Stomach (tissue), 9 donors: Measurements from ENCODE around the gene SMAD6. TPM values are rescaled to one million over a fixed set of nuclear protein-coding genes. Genes with fewer than 3 reads are reported as not detected.
A peak's percentile ranks its signal among the peaks of the same experiment; 100 is the strongest.

Source experiments
- DNase-seq, 2 donors: peaks; one replicate each; pipeline versions ENCODE4 v3.0.0 to v3.0.0-alpha.2; 2013 to 2019
- H3K27ac ChIP-seq, 5 donors: fragments of 200-600 bp in 4 of 5; sonication (generic) in 4 of 5; one replicate each; pipeline ENCODE4 v1.5.1; 2013 to 2019; ENCODE audit warnings: mild to moderate bottlenecking in 1 of 5, moderate library complexity in 1 of 5
- H3K27me3 ChIP-seq, 3 donors: fragments of 200-600 bp; sonication (generic); one replicate each; pipeline ENCODE4 v1.5.1; 2017 to 2019; ENCODE audit warnings: mixed run types in 1 of 3
- H3K36me3 ChIP-seq, 4 donors: fragments of 200-600 bp; sonication (generic); 1 replicate in 3 of 4; 2 replicates in 1 of 4; pipeline ENCODE4 v1.5.1; 2016 to 2019
- H3K4me1 ChIP-seq, 4 donors: fragments of 200-600 bp; sonication (generic); one replicate each; pipeline ENCODE4 v1.5.1; 2016 to 2019
- H3K4me3 ChIP-seq, 4 donors: fragments of 200-600 bp; sonication (generic) in 3 of 4; one replicate each; pipeline ENCODE4 v1.5.1; 2016 to 2019; ENCODE audit warnings: mild to moderate bottlenecking in 1 of 4
- H3K9me3 ChIP-seq, 4 donors: fragments of 200-600 bp; sonication (generic); one replicate each; pipeline ENCODE4 v1.5.1; 2016 to 2019
- EP300 ChIP-seq: sonication (generic); formaldehyde crosslinking; IDR thresholded peaks from one replicate; pipeline ENCODE4 v1.6.1; 2017; ENCODE audit warnings: antibody characterized with exemption
- POLR2A ChIP-seq, 4 donors: fragments of 450-650 bp; IDR thresholded peaks; one replicate each; pipeline ENCODE4 v1.6.1; 2016; ENCODE audit warnings: antibody characterized with exemption in 4 of 4, control low read depth in 2 of 4, mild to moderate bottlenecking in 1 of 4, moderate library complexity in 1 of 4
- POLR2AphosphoS5 ChIP-seq, 3 donors: sonication (generic); formaldehyde crosslinking; IDR thresholded peaks; one replicate each; pipeline ENCODE4 v1.6.1; 2016; ENCODE audit warnings: antibody characterized with exemption in 3 of 3
- WGBS, 5 donors: extraction: QIAGEN DNeasy Blood & Tissue Kit in 3 of 5; methylation state at CpG; one replicate each; pipeline versions ENCODE4 v1.1.5 to v1.1.7; 2013 to 2018; 5-methylcytosine and 5-hydroxymethylcytosine counted together
- intact Hi-C: fragments of 100-400 bp; cut with DNase I; formaldehyde crosslinking; loops from one replicate; pipeline ENCODE4 v1.15.1; 2023; ENCODE audit warnings: low total_unique reads
- polyA plus RNA-seq, 3 donors: library from polyadenylated mRNA; stranded (reverse); fragments of 200-250 nt; gene quantifications; one replicate each; pipeline ENCODE4 v1.2.3, GENCODE V29; 2013
- total RNA-seq, 5 donors: library from RNA; depleted of rRNA; stranded (reverse); fragments of >200 nt; gene quantifications; one replicate each; pipeline versions ENCODE4 v1.1.0 to v1.2.3, GENCODE V29; 2014 to 2016
- TF ChIP-seq, protein P1 (sequence below), 7 experiments: fragments of 450-650 bp in 4 of 7; fragments of 200-600 bp in 3 of 7; sonication (generic) in 3 of 7; IDR thresholded peaks; one replicate each; pipeline ENCODE4 v1.5.1; 2016 to 2019; ENCODE audit warnings: antibody characterized with exemption in 7 of 7, control low read depth in 2 of 7, mild to moderate bottlenecking in 1 of 7
- donor health status: healthy with polysubstance abuse.
- donor health status: Bipolar disorder and iron deficiency.
- donor health status: healthy.

The SMAD6 gene
- total and polyA plus RNA-seq, 8 donors, result 4.0 to 112 (median 28.3) TPM

DNA sequence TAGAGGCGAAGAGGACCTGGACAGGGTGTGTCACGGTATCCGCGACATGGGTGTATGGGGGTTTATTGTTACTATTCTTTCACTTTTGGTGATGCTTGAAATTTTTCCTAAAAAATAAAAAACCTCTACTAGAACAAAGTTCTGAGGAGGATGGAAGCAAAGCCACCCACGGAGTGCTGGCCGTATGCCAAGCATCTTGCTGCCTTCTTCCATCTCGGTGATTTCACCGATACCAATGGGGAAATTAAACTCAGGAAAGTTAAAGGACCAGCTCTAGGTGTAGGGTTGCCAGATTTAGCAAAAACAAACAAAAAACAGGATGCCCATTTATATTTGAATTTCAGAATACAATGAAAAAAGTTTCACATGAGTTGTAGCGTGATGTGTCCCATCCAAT, 33.9 kb downstream of the SMAD6 start:
- H3K9me3 ChIP-seq, result no peaks in the 10 kb centered on the region
- TF ChIP-seq POLR2A (IDR thresholded peaks at IDR 0.05), result no peak
- TF ChIP-seq EP300, result no peak
- TF ChIP-seq POLR2AphosphoS5 (IDR thresholded peaks at IDR 0.05), result no peak
- TF ChIP-seq, protein P1, sequence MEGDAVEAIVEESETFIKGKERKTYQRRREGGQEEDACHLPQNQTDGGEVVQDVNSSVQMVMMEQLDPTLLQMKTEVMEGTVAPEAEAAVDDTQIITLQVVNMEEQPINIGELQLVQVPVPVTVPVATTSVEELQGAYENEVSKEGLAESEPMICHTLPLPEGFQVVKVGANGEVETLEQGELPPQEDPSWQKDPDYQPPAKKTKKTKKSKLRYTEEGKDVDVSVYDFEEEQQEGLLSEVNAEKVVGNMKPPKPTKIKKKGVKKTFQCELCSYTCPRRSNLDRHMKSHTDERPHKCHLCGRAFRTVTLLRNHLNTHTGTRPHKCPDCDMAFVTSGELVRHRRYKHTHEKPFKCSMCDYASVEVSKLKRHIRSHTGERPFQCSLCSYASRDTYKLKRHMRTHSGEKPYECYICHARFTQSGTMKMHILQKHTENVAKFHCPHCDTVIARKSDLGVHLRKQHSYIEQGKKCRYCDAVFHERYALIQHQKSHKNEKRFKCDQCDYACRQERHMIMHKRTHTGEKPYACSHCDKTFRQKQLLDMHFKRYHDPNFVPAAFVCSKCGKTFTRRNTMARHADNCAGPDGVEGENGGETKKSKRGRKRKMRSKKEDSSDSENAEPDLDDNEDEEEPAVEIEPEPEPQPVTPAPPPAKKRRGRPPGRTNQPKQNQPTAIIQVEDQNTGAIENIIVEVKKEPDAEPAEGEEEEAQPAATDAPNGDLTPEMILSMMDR (IDR thresholded peaks at IDR 0.05), result no peak
- H3K36me3 ChIP-seq, result no peaks in the 10 kb centered on the region
- peaks cover 20 to 48% (median 34%) of the 10 kb centered on the region in 4 donors for H3K4me1 ChIP-seq
- no peaks in the 10 kb centered on the region for H3K27me3 ChIP-seq
- H3K27ac ChIP-seq, result peak overlapping the region in 2 of 5 donors; percentile 1 to 63
- no peak overlapping the region for H3K4me3 ChIP-seq
- intact Hi-C loops, result no loop called here
- WGBS, 5 donors, result 61 to 69% (median 67%) methylated on average over 9 of the region's 9 CpGs
- no peak for DNase-seq

DNA sequence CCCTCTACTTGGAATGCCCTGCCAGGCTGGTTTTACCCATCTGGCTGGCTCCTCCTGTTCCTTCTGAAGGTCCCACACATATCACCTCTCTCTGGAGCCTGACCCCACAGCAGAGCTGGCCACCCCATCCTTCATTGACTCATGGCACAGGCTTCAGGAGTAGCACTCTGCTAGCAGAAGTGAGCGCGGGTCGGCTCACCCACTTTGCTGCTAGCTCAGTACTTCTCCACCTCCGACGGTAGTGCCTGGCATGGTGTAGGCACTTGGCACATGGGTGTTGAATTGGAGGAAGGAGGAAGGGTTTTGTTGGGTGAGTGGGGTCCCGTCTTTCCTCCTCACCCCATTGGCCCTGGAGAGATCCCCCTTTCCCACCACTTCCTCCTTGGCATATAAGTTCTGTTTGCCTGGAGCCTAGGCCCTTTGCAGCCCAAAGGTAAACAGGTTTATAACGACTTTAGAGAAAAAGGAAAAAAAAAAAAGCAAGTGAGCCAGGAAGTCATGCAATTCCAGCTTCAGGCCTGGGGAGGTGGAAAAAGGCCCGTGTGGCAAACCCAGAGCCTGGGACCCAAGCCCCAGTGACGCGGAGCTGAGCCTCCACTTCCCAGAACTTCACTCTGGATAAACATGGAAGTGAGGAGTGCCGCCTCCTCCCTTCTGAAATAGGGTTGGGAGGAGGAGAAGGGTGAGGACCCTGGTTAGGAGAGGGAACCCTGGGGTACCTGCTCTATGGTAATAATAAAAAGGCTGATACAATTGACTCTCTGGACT, 35.4 kb downstream of the SMAD6 start:
- no peak for TF ChIP-seq POLR2AphosphoS5 (IDR thresholded peaks at IDR 0.05)
- WGBS, 5 donors, result 49 to 65% (median 52%) methylated on average over 11 of the region's 11 CpGs
- peak overlapping the region in 3 of 5 donors; percentile 22 to 59 (median 34) for H3K27ac ChIP-seq
- peaks cover 22 to 52% (median 36%) of the 10 kb centered on the region in 4 donors for H3K4me1 ChIP-seq
- no peak overlapping the region for H3K4me3 ChIP-seq
- no peak for DNase-seq
- no peaks in the 10 kb centered on the region for H3K36me3 ChIP-seq
- H3K27me3 ChIP-seq, result no peaks in the 10 kb centered on the region
- no peaks in the 10 kb centered on the region for H3K9me3 ChIP-seq
- intact Hi-C loops, result no loop called here

DNA sequence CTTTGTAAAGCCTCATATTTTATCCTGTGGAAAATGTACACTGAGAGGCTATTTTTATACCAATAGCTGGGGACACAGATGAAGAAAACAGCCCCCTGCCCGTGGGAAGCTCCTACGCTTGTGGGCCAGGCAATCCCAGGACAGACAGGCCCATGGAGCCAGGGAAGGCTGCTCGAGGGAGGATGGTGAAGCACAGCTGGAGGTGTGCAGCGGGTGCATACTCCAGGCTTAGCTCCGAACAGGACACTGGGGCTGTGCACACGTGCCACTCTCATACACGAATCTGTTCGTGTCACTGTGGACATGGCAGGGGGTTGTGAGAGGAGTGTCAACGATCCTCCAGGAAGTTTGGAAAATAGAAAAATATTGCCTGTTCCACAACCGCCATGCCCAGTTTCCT, 36.1 kb downstream of the SMAD6 start:
- DNase-seq, result no peak
- Histone ChIP-seq H3K27me3 (no peaks in the 10 kb centered on the region), H3K4me3 (no peak overlapping the region), H3K9me3 (no peaks in the 10 kb centered on the region), H3K36me3 (no peaks in the 10 kb centered on the region), H3K4me1 (peaks cover 23 to 51% (median 36%) of the 10 kb centered on the region in 4 donors), H3K27ac (peak overlapping the region in 1 of 5 donors; percentile 59)
- intact Hi-C loops, result no loop called here
- WGBS, 5 donors, result 73 to 86% (median 79%) methylated on average over 10 of the region's 10 CpGs
- TF ChIP-seq, protein P1 (IDR thresholded peaks at IDR 0.05), result no peak
- TF ChIP-seq POLR2A (IDR thresholded peaks at IDR 0.05), result no peak
- TF ChIP-seq POLR2AphosphoS5 (IDR thresholded peaks at IDR 0.05), result no peak
- TF ChIP-seq EP300, result no peak

DNA sequence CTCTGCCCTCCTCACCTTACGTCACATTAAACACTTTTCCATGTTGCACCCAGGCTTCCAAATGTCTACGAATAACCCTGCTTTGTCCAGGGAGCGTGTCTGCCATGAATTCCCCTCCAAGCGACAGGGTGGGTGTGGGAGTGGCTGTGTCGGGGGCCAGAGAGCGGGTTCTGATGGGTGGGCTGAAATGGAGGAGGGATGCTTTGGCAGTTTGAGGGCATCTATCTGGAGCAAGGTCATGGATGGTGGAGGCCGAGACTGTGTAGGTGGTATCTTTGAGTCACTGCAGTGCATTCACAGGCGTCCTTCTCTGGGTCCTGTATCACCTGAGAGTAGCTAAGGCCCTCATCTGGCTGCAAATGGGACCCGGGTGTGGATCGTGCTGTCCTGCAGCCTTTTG, 36.6 kb downstream of the SMAD6 start:
- intact Hi-C loops, result no loop called here
- H3K27me3 ChIP-seq, result no peaks in the 10 kb centered on the region
- H3K27ac ChIP-seq, result no peak overlapping the region
- no peak overlapping the region for H3K4me3 ChIP-seq
- peaks cover 23 to 48% (median 36%) of the 10 kb centered on the region in 4 donors for H3K4me1 ChIP-seq
- TF ChIP-seq EP300, result no peak
- no peak for TF ChIP-seq POLR2AphosphoS5 (IDR thresholded peaks at IDR 0.05)
- no peak for TF ChIP-seq POLR2A (IDR thresholded peaks at IDR 0.05)
- TF ChIP-seq, protein P1 (IDR thresholded peaks at IDR 0.05), result no peak
- 83 to 93% (median 89%) methylated on average over 10 of the region's 10 CpGs for WGBS, 5 donors
- DNase-seq, result no peak
- no peaks in the 10 kb centered on the region for H3K36me3 ChIP-seq
- H3K9me3 ChIP-seq, result no peaks in the 10 kb centered on the region

DNA sequence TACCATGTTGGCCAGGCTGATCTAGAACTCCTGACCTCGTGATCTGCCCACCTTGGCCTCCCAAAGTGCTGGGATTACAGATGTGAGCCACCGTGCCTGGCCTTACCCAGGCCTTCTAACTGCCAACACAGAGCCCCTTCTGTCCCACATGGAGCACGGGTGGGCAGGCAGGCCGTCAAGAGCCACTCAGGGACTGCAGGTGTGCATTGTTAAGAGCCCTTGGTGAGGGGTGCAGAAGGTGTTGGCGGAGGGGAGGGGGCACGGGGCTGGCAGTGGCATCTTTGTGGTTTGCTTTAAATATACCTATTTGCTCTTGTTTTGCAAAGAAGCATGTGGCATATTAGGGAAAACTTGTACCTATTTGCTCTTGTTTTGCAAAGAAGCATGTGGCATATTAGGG, 37.3 kb downstream of the SMAD6 start:
- 77 to 84% (median 79%) methylated on average over 5 to 6 of the region's 6 CpGs for WGBS, 5 donors
- intact Hi-C loops, result no loop called here
- no peak for DNase-seq
- TF ChIP-seq POLR2A (IDR thresholded peaks at IDR 0.05) (no peak), EP300 (no peak), POLR2AphosphoS5 (IDR thresholded peaks at IDR 0.05) (no peak)
- TF ChIP-seq, protein P1 (IDR thresholded peaks at IDR 0.05), result no peak
- Histone ChIP-seq H3K4me3 (no peak overlapping the region), H3K36me3 (no peaks in the 10 kb centered on the region), H3K4me1 (peaks cover 28 to 48% (median 36%) of the 10 kb centered on the region in 4 donors), H3K27ac (peak overlapping the region in 1 of 5 donors; percentile 8), H3K27me3 (no peaks in the 10 kb centered on the region), H3K9me3 (no peaks in the 10 kb centered on the region)
